Subcutaneous abdominal adipose tissue (tissue), 5 donors: ENCODE results near the gene CDH18.

Experiments
- H3K27ac ChIP-seq: one replicate; pipeline ENCODE4 v1.7.0; 2013; ENCODE audit warnings: low read depth, mild to moderate bottlenecking, inconsistent platforms, low read length, moderate library complexity
- H3K27me3 ChIP-seq, 5 donors: one replicate each; pipeline ENCODE4 v1.7.0; 2013; ENCODE audit warnings: low read length in 5 of 5, inconsistent platforms in 1 of 5; ENCODE audit not compliant: control insufficient read depth in 5 of 5, insufficient read depth in 4 of 5
- H3K36me3 ChIP-seq, 5 donors: one replicate each; pipeline ENCODE4 v1.7.0; 2013; ENCODE audit warnings: low read length in 5 of 5; ENCODE audit not compliant: control insufficient read depth in 5 of 5, insufficient read depth in 5 of 5
- H3K4me1 ChIP-seq, 5 donors: one replicate each; pipeline ENCODE4 v1.7.0; 2013; ENCODE audit warnings: low read length in 5 of 5, mild to moderate bottlenecking in 3 of 5, moderate library complexity in 1 of 5; ENCODE audit not compliant: control insufficient read depth in 5 of 5, insufficient read depth in 5 of 5
- H3K4me3 ChIP-seq, 5 donors: one replicate each; pipeline ENCODE4 v1.7.0; 2013; ENCODE audit warnings: low read length in 5 of 5, low read depth in 1 of 5
- H3K9ac ChIP-seq, 5 donors: one replicate each; pipeline ENCODE4 v1.7.0; 2013; ENCODE audit warnings: low read length in 5 of 5, mild to moderate bottlenecking in 4 of 5, moderate library complexity in 3 of 5
- H3K9me3 ChIP-seq, 5 donors: one replicate each; pipeline ENCODE4 v1.7.0; 2013; ENCODE audit warnings: low read length in 5 of 5; ENCODE audit not compliant: control insufficient read depth in 5 of 5
- donor health status: healthy.
- donor health status: healthy.
- donor health status: healthy.
- donor health status: healthy.
- donor health status: healthy.

The CDH18 gene

DNA sequence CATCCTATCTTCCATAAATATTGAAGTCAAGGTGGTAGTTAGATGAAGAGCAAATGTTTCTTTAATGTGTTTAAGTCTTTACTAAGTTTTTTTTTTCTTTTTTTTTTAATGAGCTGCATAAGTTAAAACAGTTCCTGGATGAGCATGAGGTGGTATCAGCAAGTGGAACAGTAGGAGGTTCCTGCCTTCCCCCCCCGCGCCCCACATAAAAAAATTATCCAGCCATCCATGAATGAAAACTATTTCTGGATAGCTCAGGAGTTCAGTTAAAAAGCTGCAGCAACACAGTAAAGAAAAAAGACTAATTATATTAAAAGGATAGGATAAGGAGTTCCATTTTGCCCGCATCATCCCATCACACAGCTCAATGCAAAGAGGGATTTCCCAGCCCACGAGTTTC, 349.5 kb downstream of the CDH18 start:
- no peak overlapping the region for H3K27ac ChIP-seq
- no peaks in the 10 kb centered on the region for H3K4me1 ChIP-seq
- peaks cover 0 to 5% (median 0%) of the 10 kb centered on the region in 5 donors for H3K9me3 ChIP-seq
- peaks cover 0 to 2% (median 0%) of the 10 kb centered on the region in 5 donors for H3K27me3 ChIP-seq
- H3K36me3 ChIP-seq = no peaks in the 10 kb centered on the region
- H3K4me3 ChIP-seq = no peak overlapping the region
- no peak overlapping the region for H3K9ac ChIP-seq

DNA sequence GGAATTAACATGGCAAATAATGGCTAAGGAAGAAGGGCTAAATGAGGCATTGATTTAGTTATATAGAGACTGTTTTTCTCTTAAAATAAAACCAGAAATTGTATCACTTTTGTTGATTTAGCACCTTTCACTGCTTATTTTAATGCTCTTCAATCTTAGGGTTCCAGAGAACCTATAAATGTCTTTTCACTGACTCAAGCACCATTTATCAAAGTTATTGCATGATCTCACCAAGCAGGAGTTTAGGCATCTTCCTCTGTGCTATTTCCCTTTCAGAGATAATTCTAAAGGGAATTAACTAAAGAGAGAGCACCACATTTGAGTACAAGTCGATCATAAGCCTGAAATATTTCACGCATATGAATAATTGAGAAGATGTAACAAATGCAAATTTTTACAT, 357.1 kb downstream of the CDH18 start:
- H3K4me3 ChIP-seq = no peak overlapping the region
- H3K27ac ChIP-seq = no peak overlapping the region
- H3K9ac ChIP-seq = no peak overlapping the region
- H3K27me3 ChIP-seq = no peaks in the 10 kb centered on the region
- H3K9me3 ChIP-seq = no peaks in the 10 kb centered on the region
- no peaks in the 10 kb centered on the region for H3K4me1 ChIP-seq
- H3K36me3 ChIP-seq = no peaks in the 10 kb centered on the region

DNA sequence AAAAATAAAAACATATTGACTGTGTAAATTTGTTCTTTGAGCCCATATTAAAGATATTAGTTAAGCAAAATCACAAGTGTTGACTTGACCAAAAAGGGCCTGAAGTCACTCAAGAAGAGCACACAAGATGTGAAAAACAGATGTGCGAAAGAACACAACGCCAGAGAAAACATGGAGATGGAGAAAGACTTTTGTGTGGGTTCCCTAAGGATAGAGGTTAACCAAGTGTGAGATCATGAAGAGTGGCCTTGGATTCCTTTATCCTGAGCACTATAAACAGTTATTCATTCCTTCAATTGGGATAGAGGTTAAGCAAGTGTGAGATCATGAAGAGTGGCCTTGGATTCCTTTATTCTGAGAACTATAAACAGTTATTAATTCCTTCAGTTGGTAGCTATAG, 361.8 kb downstream of the CDH18 start:
- Histone ChIP-seq H3K4me3 (no peak overlapping the region), H3K36me3 (no peaks in the 10 kb centered on the region), H3K4me1 (no peaks in the 10 kb centered on the region), H3K9ac (no peak overlapping the region), H3K27ac (no peak overlapping the region), H3K27me3 (no peaks in the 10 kb centered on the region), H3K9me3 (peaks cover 0 to 4% (median 0%) of the 10 kb centered on the region in 5 donors)

DNA sequence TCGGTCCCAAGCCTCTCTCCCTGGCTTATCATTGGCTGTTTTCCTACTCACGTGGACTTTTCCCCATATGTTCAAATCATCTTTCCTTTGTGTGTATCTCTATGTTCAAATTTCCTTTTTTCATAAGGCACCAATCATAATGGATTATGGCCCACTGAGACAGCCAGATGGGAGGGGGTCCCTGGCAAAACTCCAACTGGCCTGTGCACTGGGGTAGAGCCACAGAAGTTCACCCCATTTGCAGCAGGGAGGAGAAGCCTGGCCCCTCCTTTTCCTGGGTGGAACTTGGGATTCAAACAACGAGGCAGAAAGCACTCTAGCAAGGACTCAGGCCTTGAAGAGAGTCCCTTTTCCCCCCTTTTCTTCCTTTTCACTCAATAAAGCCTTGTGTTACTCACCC, 362.4 kb downstream of the CDH18 start:
- Histone ChIP-seq H3K9ac (no peak overlapping the region), H3K4me1 (no peaks in the 10 kb centered on the region), H3K27ac (no peak overlapping the region), H3K4me3 (no peak overlapping the region), H3K27me3 (no peaks in the 10 kb centered on the region), H3K9me3 (peaks cover 0 to 4% (median 0%) of the 10 kb centered on the region in 5 donors), H3K36me3 (no peaks in the 10 kb centered on the region)

DNA sequence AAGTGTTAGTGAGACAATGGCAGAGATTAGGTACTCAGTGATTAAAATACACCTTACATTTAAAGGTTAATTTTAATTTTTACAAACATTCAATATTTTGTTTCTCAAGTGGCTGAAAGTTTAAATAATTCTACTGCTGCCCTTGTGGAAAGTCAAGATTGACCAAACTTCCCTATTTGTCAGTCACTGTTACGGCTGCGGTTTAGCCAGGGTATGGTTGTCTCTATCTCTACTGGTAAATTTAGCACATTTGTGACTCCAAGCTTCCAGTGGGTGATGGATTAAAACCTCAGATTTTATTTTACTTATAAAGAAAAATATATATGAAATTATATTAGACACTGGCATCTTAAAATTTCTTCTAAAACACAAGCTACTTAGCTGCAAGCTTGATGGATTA, 368.4 kb downstream of the CDH18 start:
- no peaks in the 10 kb centered on the region for H3K36me3 ChIP-seq
- H3K27ac ChIP-seq = no peak overlapping the region
- H3K27me3 ChIP-seq = no peaks in the 10 kb centered on the region
- no peak overlapping the region for H3K9ac ChIP-seq
- H3K9me3 ChIP-seq = no peaks in the 10 kb centered on the region
- H3K4me1 ChIP-seq = peaks cover 0 to 6% (median 0%) of the 10 kb centered on the region in 5 donors
- no peak overlapping the region for H3K4me3 ChIP-seq

DNA sequence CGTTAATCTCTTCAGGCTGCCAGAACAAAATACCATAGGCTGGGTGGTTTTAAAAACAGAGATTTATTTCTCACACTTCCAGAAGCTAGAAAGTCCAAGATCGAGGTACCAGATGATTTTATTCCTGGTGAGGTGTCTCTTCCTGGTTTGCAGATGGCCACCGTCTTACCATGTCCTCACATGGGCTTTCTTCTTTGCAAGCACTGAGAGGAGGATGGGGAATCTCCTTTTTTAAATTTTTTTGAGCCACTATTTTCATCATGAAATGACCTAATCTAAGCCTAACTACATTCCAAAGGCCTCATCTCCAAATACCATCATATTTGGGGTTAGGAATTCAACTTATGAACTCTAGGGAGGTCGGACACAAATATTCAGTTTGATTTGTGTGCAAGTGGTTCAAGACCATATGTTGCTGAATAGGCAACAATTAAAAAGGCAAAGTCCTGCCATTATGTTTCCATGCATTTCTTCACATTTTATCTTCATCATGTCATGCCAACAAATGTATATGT, 371.2 kb downstream of the CDH18 start:
- Histone ChIP-seq H3K9me3 (no peaks in the 10 kb centered on the region), H3K27me3 (no peaks in the 10 kb centered on the region), H3K27ac (no peak overlapping the region), H3K9ac (no peak overlapping the region), H3K4me3 (no peak overlapping the region), H3K36me3 (no peaks in the 10 kb centered on the region), H3K4me1 (peaks cover 0 to 6% (median 0%) of the 10 kb centered on the region in 5 donors)

DNA sequence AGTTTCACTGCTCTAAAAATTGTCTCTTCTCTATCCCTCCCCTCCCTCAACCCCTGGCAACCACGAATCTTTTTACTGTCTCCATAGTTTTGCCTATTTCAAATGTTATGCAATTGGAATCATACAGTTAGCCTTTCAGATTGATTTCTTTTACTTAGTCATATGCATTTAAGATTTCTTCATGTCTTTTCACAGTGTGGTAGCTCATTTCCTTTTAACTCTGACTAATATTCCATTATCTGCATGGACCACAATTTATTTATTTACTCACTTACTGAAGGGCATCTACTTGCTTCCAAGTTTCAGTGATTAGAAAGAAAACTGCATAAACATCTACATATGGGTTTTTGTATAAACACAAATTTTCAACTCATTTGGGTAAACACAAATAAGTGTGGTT, 372.3 kb downstream of the CDH18 start:
- H3K4me1 ChIP-seq = peaks cover 0 to 6% (median 0%) of the 10 kb centered on the region in 5 donors
- no peak overlapping the region for H3K4me3 ChIP-seq
- H3K9me3 ChIP-seq = no peaks in the 10 kb centered on the region
- no peaks in the 10 kb centered on the region for H3K27me3 ChIP-seq
- H3K9ac ChIP-seq = no peak overlapping the region
- H3K36me3 ChIP-seq = no peaks in the 10 kb centered on the region
- no peak overlapping the region for H3K27ac ChIP-seq

DNA sequence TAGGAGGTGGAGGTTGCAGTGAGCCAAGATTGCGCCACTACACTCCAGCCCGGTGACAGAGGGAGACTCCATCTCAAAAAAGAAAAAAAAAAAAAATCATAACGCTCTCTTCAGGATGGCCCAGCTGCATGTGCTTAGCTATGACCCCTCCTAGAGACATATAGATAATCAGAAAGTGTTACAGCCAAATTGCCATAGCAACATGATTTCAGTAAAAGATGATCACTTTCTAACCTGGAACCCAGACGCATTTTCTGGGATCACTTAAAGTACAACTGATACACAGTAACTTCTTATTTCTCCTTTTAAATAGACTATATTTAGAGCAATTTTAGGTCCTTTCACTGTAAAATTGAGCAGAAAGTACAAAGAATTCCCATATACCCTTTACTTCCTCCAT, 372.9 kb downstream of the CDH18 start:
- Histone ChIP-seq H3K4me1 (peaks cover 0 to 6% (median 0%) of the 10 kb centered on the region in 5 donors), H3K9me3 (no peaks in the 10 kb centered on the region), H3K27me3 (no peaks in the 10 kb centered on the region), H3K27ac (no peak overlapping the region), H3K9ac (no peak overlapping the region), H3K4me3 (no peak overlapping the region), H3K36me3 (no peaks in the 10 kb centered on the region)

DNA sequence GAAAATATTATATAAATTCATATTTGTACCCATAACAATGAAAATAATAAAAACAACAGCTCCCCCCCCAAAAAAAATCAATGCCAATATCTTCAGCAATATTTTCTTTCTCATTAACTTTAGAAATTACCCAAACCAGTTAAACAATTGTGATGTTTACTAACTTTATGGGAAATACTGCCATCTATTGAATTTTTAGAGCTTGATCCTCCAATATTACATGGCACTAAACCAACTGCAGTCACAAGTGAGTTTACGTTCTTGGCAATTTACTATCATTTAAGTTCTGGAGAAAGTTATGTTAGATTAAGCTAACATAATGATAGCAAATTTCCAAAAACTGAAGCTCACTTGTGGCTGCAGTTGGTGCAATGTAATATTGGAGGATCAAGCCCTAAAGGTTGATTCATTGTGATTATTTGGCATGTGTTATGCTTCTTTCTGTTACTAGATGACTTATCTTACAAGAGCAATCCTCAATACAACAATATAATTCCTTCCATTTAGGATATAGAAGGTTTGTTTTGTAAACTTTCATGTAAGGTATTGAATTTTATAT, 379.5 kb downstream of the CDH18 start:
- Histone ChIP-seq H3K9me3 (no peaks in the 10 kb centered on the region), H3K27me3 (no peaks in the 10 kb centered on the region), H3K4me1 (no peaks in the 10 kb centered on the region), H3K36me3 (no peaks in the 10 kb centered on the region), H3K27ac (no peak overlapping the region), H3K9ac (no peak overlapping the region), H3K4me3 (no peak overlapping the region)

DNA sequence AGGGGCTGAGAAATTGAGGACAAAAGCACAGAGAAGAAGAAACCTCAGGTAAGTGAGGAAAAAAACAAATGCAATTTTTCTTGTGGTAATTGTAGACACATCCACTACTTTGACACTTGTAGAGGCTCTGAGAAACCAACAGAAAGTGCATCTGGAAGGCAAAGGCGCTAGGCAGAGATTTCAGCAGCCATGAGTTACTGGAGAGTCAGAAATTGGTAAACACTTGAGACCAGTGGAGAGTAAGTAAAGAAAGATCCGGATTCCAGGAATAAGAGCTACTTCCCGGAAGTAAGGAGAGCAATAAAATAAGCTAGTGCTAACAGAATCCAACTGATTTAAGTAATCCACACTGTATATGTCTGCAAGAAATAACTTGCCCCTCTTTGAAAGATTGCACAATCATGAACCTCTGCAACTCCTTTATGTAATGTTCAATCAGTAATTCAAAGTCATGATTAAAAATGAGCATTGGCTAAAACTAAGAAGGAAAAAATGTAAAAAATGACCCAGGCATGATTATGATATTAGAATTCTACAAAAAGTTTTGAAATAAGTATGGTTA, 382.1 kb downstream of the CDH18 start:
- H3K9me3 ChIP-seq = peaks cover 0 to 4% (median 3%) of the 10 kb centered on the region in 5 donors
- no peaks in the 10 kb centered on the region for H3K4me1 ChIP-seq
- H3K27me3 ChIP-seq = no peaks in the 10 kb centered on the region
- no peak overlapping the region for H3K27ac ChIP-seq
- no peak overlapping the region for H3K9ac ChIP-seq
- no peak overlapping the region for H3K4me3 ChIP-seq
- H3K36me3 ChIP-seq = no peaks in the 10 kb centered on the region
